ENCODE results near the gene JAK3.
A peak's percentile ranks its signal among the peaks of the same experiment; 100 is the strongest.
"Not testable (repeated sequence)": the region's sequence is repeated elsewhere in the genome, so short reads cannot be mapped to it uniquely, and the experiment has no call there.

The JAK3 gene

DNA sequence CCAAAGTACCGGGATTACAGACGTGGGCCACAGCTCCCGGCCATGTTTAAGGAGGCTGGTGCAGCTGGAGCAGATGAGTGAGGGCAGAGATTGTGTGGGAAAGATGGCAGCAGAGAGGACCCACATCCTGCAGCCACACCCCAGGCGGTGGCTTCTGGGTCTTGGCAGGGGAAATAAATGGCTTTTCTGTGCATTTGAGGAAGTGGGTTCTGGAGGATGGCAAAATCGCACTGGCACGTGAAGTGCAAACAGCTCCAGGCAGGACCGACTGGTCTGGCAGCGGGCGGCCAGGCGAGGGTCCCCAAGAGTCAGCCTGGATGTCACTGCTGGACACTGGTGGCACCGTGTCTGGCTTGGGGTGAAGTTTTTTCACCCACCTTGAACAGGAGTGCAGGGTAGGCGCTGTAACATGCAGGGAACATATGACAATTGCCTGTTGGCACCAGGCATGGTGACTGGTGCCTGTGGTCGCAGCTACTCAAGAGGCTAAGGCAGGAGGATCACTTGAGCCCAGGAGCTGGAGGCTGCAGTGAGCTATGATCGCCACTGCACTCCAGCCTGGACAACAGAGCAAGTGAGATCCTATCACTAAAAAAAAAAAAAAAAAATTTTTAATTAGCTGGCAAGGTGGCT lies 44.4 kb downstream of the JAK3 start:
- DNase-seq (ENCODE audit: low spot score), result no peak

DNA sequence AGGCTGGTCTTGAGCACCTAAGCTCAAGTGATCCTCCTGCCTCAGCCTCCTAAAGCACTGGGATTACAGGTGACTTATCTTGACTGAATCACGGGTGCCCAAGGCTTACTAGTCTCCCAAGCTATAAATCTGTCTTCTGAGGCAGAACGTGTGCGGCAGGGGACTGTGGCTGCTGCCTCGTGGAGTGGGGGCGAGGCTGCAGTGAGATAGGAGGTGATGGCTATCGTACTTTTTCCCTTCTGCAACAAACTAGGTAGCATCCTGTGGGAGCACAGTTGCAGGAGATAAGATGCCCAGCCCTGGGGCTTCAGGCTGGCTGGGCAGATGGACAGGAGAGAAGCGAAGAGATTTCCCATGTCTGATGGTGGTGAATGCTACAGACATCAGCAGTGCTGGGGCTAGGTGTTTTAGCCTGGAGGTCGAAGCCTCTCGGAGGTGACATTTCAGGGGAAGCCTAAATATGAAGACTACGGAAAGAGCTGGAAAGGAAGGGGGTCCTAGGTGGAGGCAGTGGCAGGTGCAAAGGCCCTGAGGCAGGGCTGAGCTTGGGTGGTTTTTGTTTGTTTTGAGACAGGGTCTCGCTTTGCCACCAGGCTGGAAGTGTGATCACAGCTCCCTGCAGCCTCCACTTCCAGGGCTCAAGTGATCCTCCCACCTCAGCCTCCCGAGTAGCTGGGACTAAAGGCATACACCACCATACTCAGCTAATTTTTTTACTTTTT lies 45.5 kb downstream of the JAK3 start:
- no peak for DNase-seq (ENCODE audit: low spot score)

DNA sequence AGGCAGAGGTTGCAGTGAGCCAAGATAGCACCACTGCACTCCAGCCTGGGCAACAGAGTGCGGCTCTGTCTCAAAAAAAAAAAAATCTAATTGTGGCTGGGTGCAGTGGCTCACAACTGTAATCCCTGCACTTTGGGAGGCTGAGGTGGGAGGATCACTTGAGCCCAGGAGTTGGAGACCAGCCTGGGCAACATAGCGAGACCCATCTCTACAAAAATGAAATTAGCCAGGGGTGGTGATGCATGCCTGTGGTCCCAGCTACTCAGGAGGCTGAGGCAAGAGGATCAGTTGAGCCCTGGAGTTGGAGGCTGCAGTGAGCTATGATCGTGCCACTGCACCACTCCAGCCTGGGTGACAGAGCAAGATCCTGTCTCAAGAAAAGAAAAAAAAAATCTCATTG lies 49.2 kb downstream of the JAK3 start:
- not testable (repeated sequence) for DNase-seq (ENCODE audit: low spot score)

DNA sequence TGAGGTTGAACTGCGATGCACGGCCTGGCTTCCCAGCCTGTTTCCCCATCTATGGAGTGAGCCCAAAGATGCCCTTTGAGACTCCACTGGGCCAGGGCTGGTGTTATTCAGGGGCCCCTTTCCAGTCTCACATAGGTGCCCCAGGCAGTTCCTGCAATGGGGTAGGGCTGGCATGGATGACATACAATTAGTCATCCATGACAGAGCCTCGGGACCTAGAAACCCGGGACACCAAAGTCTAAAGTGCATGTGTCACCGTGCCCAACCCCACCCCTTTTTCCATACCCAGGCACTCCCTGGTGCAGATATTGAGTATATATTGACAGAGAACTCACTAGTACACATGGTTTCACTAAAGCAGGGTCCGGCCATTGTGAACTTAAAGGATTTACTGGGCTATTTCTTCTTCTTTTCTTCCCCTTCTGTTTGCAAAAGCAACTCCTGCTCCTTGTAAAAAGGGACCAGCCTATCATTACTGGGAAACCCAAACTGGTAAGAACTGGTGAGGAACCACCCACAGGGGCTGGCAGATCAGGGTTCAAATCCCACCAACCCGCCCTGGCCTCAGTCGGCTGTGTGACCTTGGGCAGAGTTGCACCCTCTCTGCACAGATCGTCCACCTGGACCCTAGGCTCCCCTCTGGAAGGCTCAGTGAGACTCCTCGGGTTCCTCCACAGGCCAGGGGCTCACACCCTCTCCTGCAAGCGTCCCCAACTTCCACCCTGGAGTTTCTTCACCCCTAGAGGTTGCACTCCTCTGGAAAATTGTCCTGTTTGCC lies 50.2 kb downstream of the JAK3 start:
- DNase-seq (ENCODE audit: low spot score), result no peak

DNA sequence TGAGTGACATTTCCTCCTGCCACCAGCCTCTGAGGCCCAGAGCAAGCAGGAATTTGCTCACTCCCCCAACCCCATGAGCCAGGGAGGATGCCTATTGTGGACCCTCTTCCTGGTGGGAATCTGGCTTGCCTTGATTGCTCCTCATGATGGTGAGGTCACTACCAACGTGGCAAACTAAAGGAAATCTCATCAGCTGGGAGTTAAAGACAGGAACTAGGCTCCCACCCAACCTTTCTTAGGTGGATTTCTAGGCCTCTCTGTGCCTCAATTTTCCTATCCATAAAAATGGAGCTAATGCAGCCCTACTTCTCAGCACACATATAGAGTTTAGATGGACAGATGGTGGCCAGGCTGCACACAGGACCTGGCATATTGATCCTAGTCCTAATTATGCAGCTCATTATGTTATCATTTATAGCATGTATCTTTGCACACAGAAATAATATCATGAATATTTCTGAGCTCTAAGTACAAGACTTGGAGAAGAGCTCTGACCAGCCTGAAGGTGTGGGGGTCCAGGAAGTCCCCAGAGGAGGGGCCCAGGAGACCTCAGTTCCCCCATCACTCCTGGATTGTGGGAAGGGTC lies 50.9 kb downstream of the JAK3 start:
- no peak for DNase-seq (ENCODE audit: low spot score)

DNA sequence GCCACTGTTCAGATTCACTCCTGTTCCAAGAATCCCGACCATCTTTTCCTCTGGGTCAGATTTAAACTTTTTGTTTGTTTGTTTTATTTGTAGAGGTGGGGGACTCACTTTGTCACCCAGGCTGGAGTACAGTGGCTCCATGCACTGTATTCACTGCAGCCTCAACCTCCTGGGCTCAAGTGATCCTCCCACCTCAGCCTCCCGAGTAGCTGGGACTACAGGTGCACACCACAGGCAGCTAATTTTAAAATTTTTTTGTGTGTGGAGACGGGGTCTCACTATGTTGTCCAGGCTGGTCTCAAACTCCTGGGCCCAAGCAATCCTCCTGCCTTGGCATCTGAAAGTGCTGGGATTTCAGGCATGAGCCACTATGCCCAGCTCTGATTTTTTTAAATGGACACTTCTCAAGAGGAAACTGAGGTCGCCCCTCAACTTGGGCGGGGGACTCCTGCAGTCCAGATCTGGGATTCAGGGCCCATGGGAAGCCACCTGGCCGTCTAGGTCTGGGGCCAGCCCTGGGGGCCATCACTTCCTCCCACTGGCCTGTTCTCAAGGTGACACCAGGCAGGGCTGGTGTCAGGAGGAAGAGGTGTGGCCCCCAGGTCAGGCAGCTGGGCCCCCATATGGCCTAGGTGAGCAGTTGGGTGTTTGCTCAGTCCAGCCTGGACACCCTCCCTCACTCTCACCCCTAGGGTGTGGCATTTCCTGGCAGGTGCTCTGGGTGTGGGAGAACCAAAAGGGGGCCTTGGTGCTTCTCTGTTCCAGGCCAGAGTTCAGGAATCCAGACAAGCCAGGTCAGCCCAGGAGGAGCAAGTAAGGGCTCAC lies 51.6 kb downstream of the JAK3 start:
- DNase-seq (ENCODE audit: low spot score), result no peak

DNA sequence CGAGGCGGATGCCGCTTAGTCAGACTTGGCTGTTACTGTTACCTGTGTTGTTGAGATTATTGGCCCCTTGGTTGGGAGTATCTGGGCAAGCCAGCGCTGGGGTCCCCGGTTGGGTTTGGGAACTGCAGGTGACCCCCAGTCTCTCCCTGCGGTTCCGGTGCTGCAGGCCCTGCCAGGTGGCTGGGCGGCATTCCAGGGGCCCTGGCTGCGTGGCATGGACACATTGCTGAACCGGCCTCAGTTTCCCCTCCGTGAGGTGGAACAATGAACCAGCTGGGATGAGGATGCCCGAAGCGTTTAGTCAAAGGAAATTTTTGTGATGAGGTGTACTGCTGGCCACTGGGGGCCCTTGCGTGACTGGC lies 52.3 kb downstream of the JAK3 start:
- no peak for DNase-seq (ENCODE audit: low spot score)

DNA sequence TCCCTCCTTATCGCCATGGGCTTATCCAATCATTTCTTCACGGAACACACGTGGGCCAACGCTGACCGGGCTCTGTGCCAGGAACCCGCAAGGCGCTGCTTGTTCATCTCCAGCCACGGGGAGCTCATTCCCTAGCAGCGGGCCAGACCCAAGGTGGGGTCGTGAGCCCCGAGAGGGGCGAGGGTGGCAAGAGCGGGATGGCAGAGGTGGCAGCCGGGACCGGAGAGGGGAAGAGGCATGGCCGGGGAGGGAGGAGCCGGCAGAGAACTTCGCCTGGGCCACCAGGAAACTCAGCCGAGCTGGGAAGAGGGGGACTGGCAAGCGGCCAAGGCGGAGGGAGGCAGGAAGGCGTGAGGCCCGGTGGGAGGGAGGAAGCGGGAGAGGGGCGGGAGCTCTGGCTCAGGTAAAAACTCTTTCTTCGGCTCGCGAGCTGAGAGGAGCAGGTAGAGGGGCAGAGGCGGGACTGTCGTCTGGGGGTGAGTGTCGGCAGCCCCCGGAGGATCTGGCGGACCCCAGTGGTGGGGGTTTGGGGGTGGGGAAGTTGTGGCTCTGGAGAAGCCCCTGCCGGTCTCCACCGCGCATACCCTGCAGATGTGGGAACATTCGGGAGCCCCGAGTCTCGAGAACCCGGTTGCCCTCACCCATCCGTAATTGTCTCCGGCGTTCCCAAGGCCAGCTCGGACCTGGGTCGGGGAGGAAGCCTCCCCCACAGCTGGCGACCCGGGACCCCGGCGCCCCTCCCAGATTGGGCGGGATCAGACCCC lies 52.9 kb downstream of the JAK3 start, which contains the start of gene B3GNT3:
Gene B3GNT3, plus strand, starts transcription at position 408 of the 764 bp plus-strand sequence. CDS start 12,670 bp downstream, outside the sequence.
- DNase-seq (ENCODE audit: low spot score), result peak; percentile 34

DNA sequence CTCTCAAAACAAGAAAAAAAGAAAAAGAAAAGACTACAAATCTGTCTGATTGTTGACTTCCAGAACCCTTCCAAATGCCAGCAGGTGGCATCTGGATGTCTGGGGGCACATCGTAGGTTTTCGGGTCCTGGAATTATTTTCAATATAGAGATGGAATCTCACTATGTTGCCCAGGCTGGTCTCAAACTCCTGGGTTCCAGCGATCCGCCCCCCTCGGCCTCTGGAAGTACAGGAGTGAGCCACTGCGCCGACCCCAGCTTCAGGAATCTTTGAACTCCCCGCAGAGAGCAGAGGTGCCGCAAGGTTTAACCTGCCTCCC lies 53.4 kb downstream of the JAK3 start:
- DNase-seq (ENCODE audit: low spot score), result no peak

DNA sequence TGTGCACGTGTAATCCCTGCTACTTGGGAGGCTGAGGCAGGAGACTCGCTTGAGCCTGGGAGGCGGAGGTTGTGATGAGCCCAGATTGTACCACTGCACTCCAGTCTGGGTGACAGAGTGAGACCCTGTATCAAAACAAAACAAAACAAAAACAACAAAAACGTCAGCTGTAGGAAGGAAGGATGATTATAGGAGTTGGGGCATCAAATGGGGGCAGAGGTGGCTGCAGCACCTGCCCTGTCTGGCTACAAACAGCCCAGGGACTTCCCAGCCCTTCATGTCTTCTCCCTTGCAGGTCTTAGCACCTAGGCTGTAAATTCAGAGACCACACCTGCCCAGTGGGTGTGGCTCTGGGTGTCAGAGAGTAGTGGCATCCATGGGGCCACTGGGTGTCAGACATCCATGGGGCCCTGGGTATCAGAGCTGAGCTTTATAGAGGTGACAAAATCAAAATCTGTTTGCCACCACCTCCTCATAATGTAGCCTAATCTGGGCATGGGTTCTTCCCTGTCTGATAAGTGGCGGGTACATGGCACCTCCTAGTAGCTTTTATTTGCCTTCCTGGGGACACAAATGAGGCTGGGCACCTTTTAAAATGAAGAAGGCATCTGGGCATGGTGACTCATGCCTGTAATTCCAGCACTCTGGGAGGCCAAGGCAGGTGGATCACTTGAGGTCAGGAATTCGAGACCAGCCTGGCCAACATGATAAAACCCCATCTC lies 57.6 kb downstream of the JAK3 start:
- no peak for DNase-seq (ENCODE audit: low spot score)

DNA sequence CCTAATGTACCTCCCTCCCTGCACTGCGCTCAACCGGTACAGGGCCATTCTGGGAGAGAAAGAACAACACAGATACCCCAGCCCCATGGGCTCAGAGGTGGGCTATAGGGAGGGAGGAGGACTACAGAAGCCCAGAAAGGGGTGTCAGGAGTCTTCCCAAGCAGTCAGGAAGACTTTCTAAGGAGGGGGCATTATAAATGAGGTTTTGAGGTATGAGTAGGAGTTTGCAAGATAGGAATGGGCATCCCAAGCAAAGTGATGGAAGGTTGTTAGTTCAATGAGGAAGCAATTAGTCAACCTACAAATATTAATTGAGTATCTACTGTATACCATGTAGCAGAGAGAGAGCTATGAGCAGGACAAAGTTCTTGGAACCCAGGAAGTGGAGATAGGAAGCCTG lies 59.1 kb downstream of the JAK3 start:
- DNase-seq (ENCODE audit: low spot score), result no peak

DNA sequence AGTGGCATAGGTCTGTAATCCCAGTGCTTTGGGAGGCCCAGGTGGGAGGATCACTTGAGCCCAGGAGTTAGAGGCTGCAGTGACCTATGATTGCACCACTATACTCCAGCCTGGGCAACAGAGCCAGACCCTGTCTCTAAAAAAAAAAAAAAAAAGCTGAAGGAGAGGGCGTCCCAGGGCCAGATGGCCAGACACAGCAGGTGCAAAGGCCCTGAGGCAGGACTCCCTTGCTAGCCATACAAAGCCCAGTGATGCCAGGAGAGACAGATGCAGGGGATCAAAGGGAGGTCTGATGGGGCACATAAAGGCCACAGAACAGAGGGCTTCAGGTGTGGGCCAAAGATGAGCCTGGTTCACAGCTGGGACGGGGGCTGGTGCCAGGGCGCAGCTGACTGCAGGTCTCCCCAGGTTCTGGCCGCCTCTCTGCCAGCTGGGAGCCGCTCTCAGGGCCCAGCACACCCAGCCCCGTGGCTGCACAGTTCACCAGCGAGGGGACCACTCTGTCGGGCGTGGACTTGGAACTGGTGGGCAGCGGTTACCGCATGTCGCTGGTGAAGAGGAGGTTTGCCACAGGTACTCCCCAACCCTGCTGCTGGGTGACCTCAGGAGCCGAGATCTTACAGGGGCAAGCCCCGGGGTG lies 60.4 kb downstream of the JAK3 start:
- no peak for DNase-seq (ENCODE audit: low spot score)

DNA sequence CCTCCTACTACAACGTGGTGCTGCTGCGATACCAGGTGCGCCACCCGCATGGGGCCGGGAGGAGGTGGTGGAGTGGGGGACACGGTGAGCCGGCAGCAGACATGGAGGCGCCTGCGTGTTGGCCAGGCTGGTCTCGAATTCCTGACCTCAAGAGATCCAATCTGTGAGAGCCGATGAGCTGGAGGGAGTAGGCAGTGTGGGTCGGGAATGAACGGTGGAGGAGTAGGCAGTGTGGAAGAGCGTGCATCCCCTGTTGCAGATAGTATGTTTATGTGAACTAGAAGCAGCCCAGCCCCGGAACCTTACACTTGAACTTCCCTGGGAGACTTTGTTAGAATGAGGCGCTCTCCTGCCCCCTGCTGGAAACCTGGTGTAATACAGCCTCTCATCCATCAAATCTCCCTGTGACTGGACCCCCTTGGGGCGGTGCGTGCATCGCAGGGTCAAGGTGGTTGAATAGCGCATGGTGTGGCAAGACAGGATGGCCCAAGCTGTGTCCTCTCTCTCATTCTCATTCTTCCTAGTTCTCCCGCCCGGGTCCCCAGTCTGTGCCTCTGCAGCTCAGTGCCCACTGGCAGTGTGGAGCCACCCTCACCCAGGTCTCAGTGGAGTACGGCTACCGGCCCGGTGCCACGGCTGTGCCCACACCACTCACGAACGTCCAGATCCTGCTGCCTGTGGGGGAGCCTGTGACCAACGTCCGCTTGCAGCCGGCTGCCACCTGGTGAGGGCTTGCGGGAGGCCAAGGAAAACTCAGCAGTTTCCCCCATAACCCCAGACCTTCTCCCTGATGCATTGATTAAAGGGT lies 63.4 kb downstream of the JAK3 start:
- peak; percentile 66 for DNase-seq (ENCODE audit: low spot score)

DNA sequence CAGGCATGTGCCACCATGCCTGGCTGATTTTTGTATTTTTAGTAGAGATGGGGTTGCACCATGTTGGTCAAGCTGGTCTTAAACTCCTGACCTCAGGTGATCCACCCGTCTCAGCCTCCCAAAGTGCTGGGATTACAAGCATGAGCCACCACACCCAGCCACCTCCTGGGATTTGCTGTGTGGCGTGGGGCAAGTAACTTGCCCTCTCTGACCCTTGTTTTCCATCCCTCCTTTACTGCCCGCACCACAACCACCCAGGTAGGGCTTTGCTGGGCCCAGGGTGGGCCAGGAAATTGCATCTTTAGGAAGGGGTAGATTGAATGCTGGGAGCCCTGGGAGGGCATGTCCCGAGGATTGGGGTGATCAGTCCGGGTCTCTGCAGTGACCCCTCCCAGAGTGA lies 64.1 kb downstream of the JAK3 start:
- DNase-seq (ENCODE audit: low spot score), result not testable (repeated sequence)

DNA sequence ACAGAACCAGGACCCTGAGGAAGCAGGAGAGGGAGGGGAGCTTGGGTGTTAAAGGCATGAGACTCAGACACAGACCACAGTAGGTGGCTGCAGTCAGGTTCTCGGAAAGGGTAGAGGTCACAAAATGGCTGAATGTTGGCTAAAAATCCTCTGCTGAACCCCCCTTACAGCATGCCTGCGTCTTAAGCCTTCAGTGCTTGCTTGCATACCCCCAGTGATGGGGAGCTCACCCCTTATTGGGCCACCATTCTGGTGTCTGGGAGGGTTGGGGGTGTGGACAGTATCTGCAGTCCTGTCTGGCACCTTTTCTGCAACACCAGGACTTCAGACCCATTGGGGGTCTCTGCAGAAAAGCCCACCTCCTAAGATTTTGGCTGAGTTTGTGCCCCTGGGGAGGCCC lies 67.0 kb downstream of the JAK3 start:
- DNase-seq (ENCODE audit: low spot score), result no peak

DNA sequence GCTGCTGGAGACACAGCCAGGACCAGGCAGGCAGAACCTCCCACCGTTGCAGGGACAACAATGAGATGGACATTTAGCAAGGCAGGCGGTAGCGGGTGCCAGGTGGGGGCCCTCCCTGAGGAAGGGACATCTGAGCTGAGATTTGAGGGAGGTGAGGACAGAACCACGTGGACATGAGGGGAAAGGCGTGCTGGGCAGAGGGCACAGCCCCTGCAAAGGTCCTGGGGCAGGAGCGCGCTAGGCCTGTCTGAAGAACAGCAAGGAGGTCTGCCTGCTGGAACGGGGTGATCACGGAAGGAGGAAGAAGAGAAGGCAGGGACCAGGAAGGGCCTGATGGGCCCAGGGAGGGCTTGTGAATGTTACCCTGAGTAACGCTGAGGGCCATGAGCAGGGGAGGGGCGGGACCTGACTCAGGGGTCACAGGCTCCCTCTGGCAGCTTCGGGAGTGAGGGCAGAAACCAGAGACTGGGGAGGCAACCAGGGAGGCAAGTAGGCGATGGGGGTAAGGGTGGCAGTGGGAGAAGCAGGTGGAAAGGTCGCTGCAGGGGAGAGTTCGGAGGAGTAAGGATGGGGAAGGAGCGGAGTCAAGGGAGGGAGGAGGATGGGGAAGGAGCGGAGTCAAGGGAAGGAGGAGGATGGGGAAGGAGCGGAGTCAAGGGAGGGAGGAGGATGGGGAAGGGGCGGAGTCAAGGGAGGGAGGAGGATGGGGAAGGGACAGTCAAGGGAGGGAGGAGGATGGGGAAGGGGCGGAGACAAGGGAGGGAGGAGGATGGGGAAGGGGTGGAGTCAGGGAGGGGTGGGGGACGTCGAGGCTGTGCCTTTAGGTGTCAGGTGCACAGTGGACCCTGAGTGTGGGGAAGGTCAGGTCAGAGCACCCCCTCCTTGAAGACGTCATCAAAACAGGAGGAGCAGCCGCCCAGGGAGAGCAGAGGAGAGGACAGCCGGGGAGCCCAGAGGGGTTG lies 68.5 kb downstream of the JAK3 start:
- DNase-seq (ENCODE audit: low spot score), result no peak

DNA sequence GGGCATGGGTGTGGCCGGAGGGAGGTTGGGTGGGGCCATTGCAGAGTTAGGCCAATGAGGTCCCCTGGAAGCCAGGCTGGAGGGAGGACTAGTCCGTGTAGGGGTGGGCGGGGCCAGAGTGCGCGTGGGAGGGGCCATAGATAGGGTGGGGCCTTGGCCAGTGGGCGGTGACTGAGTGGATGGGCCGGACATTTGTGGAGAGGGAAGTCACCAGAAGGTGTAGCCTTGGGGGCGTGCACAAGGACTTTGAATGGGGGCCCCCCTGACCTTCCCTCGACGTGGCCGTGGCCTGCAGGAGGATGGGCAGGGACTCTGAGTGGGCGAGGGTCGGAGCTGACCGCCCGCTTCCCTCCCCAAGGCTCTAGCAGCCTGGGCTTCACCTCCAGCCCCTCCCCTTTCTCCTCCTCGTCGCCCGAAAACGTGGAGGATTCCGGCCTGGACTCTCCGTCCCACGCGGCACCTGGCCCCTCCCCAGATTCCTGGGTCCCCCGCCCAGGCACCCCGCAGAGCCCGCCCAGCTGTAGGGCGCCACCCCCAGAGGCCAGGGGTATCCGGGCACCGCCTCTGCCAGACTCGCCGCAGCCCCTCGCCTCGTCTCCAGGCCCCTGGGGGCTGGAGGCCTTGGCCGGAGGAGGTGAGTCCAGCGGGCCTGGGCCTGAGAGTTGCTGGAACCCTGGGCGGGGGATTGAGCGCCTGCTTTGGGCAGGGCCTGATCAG lies 69.4 kb downstream of the JAK3 start:
- DNase-seq (ENCODE audit: low spot score), result peak; percentile 57

All from hematopoietic multipotent progenitor cell treated with erythropoietin and hydrocortisone succinate and interleukin-3 and kit ligand, for 17 days (in vitro differentiated cells).